Suppressor macrophage treated with lipopolysaccharide for 1 hour (primary cell): ENCODE measurements around the gene CREBBP.

Experiments used
- DNase-seq, 3 donors: peaks; one replicate each; pipeline ENCODE4 v3.0.0-alpha.2; 2020 to 2022

CREBBP gene

DNA sequence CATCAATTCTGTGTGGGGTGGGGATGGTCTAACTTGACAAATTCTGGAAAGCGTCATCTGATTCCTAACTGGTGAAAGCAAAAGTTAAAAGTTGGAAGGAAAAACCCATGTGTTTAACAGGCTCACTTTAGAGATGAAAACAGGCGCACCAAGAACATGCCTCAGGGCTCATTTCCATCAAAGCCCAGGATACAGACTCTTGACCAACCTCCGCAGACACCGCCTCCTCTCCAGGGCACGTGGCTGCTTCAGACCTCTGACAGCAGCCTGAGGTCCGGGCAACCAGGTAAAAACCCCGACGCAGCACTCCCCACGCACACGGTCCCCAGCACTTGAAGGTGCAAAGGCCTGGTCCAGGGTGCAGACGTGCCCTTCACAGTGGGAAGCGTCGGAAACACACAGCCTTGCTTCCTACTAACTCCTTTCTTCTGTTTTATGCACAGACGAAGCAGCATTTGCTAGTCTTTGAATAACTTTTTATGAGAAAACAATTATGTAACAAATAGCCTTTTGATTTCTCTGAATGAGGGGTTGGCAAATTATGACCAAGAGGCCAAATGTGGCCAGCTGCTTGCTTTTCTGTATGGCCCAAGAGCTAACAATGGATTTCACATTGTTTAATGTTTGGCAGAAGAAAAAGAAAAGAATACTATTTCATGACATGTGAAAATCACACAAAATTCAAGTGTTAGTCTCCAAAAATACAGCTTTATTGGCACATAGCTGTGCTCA, 119.0 kb downstream of the CREBBP start:
- DNase-seq, result no peak

DNA sequence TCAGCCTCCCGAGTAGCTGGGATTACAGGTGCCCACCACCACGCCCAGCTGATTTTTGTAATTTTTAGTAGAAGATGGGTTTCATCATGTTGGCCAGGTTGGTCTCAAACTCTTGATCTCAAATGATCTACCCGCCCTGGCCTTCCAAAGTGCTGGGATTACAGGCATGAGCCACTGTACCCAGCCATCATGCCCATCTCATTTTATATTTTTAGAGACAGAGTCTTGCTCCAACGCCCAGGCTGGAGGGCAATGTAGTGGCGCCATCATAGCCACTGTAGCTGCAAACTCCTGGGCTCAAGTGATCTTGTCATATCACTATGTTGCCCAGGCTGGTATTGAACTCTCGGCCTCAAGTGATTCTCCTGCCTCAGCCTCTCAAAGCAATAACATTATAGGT, 120.0 kb downstream of the CREBBP start:
- DNase-seq, result no peak

DNA sequence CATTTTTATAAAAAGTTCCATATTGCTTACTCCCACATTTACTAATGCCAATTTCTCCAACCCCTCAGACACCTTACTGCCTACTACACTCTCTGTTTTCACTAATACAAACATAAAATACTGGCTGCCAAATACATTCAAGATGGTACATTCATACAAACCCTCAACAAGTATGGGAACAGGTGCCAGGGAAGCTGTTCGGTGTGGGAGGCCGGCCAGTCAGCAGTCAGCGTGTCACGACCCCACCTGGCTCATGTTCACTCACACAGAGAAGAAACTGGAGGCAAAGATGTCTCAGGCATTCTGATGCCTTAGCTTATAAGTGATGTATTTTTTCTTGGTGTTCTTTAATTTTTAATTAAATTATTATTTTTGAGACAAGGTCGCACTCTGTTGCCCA, 120.8 kb downstream of the CREBBP start:
- DNase-seq, result no peak

DNA sequence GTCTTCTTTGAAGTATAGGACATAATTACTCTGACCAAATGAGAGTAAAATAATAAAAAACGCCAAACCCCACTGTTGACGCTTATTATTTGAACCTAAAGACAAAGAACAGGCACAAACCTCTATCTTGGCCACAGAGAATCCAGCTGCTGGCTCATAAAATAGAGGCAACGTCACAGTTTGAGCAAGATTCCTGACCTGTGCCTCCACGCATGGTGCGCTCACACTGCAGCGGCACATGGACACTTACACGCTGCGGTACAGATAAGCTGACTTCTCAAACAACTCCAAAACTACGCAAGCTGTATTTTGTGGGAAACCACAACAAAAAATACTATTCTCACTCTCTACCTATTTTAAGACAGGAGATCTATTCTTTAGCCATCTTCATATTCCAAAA, 124.4 kb downstream of the CREBBP start:
- no peak for DNase-seq

DNA sequence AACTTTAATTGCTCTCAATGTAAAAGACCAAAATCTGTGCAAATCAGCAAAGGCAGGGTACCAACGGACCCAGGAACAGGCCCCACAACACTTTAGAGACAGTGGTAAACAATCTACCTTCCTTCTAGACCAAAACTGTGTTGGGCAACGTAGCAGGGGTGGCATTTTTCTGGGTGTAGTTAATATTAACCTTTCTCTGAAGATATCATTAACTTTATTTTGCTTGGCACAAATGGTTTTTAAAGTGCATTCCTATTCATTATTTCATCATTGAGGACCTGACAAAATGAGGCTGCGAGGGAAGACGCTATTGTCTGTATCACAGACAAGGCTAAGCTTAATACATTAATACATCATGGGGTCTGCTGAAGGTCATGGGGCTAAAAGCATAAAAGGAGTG, 125.3 kb downstream of the CREBBP start:
- DNase-seq, result no peak

DNA sequence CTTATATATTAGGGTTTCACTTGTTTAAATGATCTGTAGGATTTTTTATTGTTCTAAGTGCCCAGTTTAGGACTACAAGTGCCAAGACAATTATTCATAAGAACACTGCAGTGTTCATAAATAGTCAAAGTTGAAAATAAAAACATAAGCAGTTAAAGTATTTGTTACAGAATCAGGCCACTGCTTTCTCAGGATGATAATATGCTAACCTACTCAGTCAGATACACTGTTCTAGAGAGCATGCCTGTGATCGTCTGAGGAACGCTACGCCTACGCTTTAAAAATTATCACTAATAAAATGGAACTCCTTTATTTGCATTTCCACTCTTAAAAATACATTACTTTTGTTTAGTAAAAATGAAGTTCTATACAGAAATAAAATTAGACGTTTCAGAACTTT, 125.7 kb downstream of the CREBBP start:
- DNase-seq, result no peak

DNA sequence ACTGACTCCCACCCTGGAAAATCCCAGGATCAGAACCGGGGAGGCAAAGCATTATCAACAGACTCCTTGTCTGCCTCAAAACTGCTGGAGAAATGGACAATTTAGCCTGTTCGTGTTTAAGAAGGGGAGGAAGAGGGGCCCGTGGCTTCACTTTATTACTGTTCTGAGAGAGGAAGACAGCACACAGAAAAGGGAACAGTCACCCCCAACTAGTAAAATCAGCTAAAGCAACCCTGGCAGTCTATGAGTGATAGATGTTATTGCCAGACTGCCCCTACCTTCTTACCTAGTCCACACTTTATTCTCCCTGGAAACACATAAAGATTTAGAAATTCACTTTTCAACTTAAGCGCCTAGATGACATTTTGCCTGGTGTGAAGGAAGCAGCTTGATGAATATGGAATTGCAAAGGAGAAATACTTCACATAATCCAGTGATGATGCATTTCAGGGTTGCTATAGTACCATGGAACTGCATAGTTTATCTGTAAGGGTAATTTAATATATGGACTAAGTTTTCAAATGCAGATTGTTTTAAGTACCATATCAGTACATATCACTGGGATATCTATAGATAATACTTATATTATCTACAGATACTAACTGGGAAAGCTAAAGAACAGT, 126.3 kb downstream of the CREBBP start:
- DNase-seq, result no peak

DNA sequence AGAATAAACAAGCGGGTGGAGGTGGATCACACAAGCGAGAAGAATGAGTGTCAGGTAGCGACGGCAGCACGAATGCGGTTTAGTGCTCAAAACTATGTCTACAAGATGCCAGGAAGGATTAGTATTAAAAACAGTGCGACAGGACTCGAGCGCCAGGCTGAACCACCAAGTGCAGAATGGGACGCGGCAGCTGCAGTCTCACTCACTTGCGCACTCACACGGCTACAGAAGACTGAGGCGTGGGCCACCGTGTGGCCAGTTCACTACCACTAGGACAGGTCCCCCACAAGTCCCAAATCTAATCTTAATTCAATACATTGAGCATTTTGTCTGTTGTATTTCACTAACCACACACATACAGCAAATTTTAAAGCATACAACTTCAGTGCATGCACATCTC, 127.5 kb downstream of the CREBBP start:
- no peak for DNase-seq

DNA sequence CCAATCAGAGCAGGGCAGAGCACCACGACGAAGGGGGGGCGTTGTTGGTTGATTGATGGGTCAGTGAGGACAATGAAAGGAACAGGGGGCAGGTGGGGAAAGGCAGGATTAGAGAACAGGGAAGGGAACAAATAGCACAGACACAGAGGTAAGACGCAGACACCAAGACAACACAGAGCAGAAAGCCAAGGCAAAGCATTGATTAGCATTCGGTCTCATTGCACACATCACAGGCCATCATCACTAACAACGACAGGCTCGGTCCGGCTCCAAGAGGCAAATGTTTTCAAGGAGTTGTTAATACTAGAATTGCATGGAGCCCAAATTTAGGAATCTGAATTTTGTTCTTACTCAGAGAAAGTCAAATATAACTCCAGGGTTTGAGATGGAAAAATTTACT, 128.6 kb downstream of the CREBBP start:
- no peak for DNase-seq

DNA sequence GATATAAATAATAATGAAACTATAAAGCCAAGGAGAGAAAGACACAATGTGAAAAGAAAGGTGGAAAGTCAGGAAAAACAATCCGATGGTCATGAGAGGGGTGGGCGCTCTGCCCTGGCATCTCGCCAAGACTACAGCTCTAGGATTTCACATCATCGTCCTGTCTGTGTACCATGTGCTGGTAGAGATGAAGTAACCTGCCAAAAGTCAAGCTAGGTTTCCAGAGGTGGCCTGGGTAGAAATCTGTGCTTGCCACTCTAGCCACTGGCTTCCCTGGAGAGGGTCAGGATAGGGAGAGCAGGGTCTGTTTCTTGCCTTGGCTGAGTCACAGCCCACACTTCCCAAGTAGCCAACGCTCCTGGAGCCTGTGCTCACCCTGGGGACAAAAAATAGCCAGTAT, 132.2 kb downstream of the CREBBP start:
- DNase-seq, result no peak

DNA sequence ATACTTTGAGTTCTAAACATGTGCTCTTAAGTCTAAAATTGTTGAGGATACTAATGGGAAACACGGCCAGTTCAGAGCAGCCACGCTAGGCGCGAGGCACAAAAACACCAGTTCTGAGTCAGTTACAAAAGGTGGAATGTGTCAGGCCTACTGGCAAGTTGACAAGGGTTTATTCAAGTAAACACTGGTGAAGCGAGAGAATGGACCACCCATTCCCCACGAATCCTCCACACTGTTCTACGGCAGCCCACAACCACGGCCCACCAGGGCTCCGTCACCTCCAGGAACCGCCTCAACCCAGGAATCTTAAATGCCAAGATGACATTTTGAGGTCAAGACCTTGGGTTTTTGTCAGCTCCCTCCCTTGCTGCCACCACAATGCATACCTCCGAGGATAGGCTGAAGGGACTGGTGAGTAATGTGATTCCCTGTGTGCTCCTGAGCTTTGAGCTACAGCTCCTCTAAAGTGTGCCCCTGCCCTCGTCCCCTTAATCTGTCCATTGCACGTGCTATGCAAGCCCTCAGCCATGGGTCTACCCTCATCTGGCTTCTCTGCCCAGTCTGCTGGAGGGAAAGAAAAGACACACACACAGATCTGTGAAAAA, 134.7 kb downstream of the CREBBP start:
- DNase-seq, result no peak

DNA sequence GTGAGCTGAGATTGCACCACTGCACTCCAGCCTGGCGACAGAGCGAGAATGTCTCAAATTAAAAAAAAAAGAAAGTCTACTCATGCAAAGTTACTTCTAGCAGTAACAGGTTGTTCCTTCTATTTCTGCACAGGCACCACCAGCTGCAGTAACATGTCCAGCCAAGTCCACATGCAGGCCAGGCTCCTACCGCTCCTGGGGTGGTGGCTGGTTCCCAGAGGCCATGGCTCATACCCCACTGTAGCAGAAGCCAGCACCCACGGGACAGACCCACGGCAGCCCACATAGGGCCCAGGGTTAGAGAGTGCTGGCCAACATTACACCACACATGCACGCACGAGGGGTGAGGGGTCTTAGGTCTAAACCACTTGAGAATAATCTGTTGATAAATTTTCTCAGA, 136.5 kb downstream of the CREBBP start:
- DNase-seq, result no peak

DNA sequence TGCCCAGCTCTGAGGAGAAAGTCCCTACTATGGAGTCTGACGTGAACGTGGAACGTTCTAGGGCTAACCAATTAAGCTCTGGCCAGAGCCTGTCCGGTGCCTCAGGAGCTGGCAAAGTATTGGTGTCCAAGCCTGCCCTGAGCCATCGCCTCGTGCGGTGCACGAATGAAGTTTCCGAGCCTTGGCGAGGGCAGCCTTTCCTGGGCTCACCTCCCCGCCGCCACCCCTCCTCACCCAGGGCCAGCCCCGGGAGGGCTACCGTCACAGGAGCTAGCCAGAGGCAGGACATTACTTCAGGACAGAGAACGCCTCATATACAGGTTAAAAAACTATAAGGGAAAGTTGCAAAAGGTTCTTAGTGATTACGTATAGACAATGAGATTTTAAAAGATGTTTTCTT, 139.6 kb downstream of the CREBBP start:
- no peak for DNase-seq

DNA sequence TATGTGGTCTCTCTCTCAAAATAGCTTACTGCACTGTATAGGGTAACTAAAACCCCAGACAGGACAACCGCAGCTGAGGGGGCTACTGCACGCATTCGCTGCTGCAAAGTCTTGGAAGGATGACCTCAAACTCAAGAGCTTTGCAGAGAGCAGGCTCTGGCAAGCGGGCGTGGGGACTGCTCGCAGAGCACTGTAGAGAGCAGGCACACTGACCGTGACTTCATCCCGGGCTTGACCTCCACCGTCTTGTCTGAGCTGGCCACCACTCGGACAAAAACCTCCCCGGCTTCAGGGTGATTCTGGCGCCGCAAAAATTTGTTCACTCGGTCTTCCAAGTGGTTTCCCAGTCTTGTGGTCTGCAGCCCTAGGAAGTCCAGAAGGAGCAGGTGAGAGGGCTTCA, 140.3 kb downstream of the CREBBP start:
- DNase-seq, result no peak

DNA sequence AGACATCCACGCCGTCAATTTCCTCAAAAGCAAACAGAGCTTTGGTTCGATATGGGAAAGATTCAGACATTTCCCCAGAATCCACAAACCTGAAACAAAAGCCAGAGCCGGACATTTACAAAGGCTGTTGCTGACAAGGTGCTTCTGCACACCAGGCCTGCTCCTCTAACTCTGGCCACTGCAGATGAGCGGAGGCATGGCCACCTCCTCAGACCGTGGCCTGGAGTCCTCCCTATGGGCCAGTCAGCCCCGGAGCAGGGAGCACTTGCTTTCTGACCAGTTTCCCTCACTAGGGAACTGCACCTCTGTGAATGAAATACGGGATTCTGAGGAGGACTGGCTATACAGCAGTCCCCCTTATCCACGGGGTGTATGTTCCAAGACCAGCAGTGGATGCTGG, 140.9 kb downstream of the CREBBP start:
- DNase-seq, result no peak

DNA sequence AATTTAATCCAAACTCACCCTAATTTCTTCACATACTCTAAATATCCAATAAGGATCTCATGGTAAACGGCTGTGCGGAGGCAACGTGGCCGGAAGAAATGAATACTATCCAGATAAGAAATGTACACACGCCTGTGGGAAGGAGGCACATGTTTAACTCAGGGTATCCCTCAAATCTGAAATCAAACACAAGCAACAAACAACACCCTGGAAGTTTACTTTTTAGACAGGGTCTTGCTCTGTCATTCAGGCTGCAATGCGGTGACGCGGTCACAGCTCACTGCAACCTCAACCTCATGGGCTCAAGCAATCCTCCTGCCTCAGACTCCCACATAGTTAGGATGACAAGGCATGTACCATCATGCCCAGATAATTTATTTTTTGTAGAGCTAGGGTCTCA, 142.0 kb downstream of the CREBBP start:
- no peak for DNase-seq

DNA sequence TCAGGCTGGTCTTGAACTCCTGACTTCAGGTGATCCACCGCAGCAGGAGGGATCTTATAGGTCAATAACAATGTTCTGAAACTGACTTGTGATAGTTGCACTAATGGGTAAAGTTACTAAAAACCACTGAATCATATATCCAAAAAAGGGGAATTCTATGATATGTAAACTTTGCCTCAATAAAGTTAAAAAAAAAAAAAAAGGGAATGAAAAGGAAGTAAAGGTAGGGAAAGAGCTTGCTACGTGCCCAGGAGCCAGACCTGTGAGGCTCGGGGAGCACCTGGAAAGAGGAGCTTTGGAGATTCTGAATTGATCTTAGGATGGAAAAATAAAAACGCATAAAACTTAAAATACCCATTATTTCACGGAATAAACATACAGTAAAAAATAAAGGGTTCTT, 142.4 kb downstream of the CREBBP start:
- DNase-seq, result no peak

DNA sequence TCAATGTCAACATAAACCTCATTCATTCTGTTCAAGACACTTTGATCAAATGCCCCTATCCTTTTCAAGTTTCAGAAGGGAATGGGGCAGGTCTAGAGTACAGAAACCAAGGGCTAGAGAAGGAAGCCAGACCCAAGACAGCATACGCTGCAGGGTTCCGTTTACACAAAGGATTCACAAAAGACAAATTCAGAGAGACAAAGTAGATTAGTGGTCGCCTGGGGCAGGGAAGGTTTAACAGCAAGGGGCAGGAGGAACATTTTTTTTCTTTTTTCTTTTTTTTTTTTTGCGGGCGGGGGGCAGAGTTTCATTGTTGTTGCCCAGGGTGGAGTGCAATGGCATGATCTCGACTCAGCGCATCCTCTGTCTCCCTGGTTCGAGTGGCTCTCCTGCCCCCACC, 143.3 kb downstream of the CREBBP start:
- DNase-seq, result no peak

DNA sequence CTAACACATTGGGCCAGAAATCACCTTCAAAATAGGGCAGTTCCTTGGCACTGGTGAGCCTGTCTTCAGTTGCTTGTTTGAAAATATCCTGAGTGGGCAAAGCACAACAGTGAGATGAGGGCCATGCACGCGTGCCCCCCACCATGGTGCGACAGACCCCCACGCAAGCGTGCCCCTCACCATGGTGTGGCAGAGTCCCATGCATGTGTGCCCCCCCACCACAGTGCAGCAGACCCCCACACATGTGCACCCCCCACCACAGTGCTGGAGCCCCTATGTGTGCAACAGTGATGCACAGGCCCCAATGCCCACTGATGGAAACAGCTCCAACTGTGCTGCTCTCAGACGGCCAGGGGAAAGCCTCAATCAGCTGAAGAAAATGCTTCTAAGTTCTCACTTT, 144.4 kb downstream of the CREBBP start:
- DNase-seq, result no peak

DNA sequence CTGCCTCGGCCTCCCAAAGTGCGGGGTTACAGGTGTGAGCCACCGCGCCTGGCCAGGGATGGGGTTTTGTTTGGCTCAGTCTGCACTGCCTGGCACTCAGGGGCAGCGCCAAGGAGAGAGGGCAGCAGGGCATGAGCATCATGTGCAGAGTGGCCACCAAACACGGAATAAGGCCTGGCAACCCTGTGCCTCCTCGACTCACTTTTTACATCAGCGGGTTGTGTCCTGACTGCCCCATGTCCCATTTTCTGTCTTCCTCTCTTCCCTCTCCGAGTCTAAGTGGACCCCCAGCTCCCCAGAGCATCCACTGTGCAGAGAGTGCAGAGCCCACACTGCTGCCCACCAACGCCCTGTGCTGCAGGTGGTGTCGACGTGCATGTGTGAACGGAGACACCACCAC, 145.0 kb downstream of the CREBBP start:
- DNase-seq, result no peak

DNA sequence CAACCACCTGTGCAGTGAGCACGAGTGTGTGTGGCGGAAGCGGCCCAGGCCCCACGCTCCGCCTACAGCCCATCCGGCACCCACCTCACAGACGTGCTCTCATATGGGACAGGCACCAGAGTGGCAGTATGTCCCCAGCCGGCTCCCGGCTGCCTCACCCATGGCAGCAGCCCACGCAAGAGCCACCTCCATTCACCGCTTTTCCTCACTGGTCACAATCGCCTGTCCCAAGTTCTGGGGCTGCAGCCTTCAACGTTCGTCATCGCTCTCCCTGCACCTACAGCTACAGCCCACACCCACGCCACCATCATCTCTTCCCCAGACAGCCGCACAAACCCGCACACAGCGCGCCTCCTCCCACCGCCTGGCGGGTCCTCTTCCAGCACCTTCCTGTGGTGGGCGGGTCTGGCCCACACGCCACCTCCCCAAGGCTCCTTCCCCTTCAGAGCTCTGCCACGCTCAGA, 145.7 kb downstream of the CREBBP start:
- no peak for DNase-seq

DNA sequence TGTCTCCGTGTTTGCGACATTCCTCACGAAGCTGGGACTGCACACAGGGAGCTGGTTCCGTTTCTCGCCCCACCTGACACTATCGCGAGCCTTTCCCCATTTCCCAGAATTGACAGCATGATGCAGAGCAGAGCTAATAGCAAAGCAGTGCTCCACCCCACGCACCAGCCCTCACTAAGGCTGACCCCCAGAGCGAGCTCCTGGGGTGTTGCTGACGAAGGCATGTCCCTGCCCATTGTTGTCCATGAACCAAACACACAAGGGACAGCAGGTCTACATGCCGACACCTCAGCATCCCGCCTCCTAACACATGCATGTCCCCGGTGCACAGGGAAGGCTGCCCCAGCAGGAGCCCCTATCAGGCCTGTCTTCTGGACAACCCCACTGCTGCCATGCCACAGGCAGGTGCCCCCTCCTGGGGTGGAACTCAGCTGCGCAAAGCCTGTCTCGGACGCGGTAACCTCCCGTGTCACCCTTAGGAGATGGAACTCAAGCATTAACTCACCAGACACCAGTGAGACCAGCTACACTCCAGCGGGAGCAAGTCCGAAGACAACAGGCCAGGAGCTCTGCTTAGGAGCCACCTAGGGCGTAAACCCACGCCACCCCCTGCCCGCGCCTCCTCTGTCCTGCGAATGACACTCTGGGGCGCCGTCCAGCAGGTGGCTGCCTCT, 146.3 kb downstream of the CREBBP start:
- no peak for DNase-seq

DNA sequence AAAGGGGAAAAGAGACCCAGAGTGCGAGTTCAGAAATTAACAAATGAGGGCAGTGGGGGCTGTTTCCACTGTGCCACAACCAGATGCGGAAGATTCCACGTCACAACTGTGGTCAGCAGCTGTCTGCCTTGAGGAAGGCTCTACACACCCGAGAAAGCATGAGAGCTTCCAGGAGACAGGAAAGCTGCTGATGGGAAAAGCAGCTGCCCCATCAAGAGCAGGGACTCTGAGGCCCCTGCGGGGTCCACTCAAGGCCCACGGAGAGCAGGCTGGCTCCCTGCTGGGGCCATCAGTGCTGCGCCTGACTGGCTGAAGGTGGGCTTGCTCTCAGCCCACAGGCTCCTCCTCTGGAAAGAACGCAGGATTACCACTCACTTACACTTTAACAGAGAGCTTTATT, 148.3 kb downstream of the CREBBP start:
- no peak for DNase-seq
